ENCODE results near the gene STRN3.

The STRN3 gene

DNA sequence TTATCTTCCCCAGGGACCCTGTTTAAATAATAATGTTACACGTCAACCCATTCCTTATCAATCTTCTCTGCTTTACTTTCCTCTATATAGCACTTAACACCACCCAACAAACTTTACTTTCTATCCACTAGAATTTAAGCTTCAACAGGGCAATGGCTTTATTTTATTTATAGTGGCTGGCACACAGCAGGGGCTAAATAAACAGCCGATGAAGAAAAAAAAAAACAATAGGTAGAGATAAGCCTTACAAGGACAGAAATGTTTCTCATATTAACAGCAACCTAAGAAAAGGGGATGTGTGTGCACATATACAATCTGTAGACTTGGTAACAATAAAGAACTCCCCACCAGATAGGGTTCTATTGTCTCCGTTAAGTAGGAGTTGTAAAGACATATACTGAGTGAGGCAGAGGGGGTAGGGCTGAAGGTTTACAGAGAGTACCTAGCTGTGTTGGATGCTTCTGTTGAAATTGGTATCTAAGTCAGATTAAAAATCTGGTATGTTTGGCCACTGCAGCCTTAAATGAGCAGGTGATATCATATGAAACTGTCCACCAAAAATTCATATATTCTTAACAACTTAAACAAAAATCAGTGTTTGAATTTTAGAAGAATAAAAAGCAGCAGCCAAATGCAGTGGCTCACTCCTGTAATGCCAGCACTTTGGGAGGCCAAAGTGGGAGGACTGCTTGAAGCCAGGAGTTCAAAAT lies 25.4 kb downstream of the STRN3 start:
- no peak for DNase-seq
- no peak for TF ChIP-seq GATA1 (IDR thresholded peaks at IDR 0.05; ENCODE audit: low read depth, low read length)
- TF ChIP-seq POLR2A (IDR thresholded peaks at IDR 0.05; ENCODE audit: low read length), result no peak

DNA sequence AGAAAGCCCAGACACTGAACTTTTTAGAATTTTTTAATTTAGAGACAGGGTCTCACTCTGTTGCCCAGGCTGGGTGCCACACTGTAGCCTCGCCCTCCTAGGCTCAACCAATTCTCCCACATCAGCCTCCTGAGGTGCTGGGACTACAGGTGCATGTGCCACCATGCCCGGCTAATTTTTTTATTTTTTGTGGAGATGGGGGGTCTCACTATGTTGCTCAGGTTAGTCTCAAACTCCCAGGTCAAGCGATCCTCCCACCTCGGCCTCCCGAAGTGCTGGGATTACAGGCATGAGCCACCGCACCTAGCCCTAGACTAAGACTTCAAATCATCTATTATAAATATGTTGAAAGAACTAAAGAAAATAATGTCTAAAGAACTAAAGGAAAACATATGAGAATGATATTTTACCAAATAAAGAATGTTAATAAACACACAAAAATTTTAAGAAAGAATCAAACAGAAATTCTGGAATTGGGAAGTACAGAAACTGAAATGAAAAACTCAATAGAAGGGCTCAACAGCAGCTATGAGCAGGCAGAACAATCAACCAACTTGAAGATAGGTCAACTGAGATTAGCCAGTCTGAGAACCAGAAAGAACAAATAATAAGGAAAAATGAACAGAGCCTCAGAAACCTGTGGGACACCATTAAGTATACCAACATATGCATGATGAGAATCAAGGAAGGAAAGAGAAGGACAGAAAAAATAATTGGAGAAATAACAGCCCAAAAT lies 27.0 kb downstream of the STRN3 start:
- DNase-seq, result no peak

GRCh38 chr14:30998100-30998706 lies 28.0 kb downstream of the STRN3 start:
- TF ChIP-seq GATA1 (IDR thresholded peaks at IDR 0.05; ENCODE audit: low read depth, low read length) (no peak), POLR2A (IDR thresholded peaks at IDR 0.05; ENCODE audit: low read length) (no peak)
- DNase-seq, result no peak

More for the DNA sequence above, 27.0 kb downstream of the STRN3 start:
- TF ChIP-seq POLR2A (IDR thresholded peaks at IDR 0.05; ENCODE audit: low read length) (no peak), GATA1 (IDR thresholded peaks at IDR 0.05; ENCODE audit: low read depth, low read length) (no peak)

DNA sequence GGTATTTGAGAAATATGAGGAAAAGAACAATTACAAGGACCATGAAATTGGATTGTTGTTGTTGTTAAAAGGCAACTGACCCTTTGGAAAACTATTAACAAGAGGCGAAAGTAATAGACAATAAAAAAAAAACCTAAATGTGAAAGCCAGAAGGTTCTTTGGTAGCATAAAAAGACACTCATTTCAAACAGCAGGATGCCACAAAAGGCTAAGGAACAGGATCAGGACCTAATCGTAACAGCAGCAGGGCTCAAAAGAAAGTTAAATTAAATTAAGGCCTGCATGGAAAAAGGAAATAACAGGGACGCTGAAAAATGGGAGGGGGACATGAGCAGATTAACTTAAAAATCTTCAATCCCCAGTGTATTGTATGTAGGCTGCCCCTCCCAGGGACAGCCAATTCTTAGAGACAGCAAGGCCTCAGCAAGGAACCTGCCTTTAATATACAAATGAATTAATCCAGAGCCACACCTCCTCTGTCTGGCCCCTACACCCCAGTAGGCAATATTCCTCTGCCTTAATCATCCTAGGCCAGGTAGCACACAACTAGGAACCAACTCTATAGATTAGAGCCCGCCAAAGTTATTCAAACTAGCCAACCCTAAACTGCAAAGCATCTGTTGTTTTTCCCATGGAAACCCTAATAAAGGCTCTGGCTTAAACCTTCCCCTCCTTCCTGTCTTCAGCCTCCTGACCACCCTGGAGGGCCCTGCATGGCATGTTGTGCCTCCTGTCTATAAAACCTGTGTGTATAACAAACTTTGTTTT lies 29.1 kb downstream of the STRN3 start:
- no peak for TF ChIP-seq POLR2A (IDR thresholded peaks at IDR 0.05; ENCODE audit: low read length)
- no peak for TF ChIP-seq GATA1 (IDR thresholded peaks at IDR 0.05; ENCODE audit: low read depth, low read length)
- peak in 1 of 2 experiments; percentile 8 for DNase-seq

GRCh38 chr14:30995689-30996088 lies 30.5 kb downstream of the STRN3 start:
- TF ChIP-seq GATA1 (IDR thresholded peaks at IDR 0.05; ENCODE audit: low read depth, low read length), result no peak
- TF ChIP-seq POLR2A (IDR thresholded peaks at IDR 0.05; ENCODE audit: low read length), result no peak
- no peak for DNase-seq

GRCh38 chr14:30994681-30995620 lies 31.2 kb downstream of the STRN3 start:
- peak in 1 of 2 experiments; percentile 23 for DNase-seq
- TF ChIP-seq GATA1 (IDR thresholded peaks at IDR 0.05; ENCODE audit: low read depth, low read length), result no peak
- TF ChIP-seq POLR2A (IDR thresholded peaks at IDR 0.05; ENCODE audit: low read length), result peak; percentile 11

DNA sequence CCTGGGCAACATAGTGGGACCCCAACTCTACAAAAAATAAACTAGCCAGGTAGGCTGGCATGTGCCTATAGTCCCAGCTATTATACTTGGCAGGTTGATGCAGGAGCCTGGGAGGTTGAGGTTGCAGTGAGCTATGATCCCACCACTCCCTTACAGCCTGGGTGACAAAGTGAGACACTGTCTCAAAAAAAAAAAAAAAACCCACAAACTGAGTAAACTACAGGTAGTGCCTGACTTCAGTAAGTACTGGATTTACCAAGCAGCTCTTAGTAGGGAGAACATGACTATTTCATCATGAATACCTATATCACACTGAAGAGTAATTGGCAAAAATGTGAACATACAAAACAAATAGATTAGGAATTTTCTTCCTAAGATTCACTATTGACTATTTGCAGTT lies 33.1 kb downstream of the STRN3 start:
- no peak for DNase-seq
- TF ChIP-seq GATA1 (IDR thresholded peaks at IDR 0.05; ENCODE audit: low read depth, low read length) (no peak), POLR2A (IDR thresholded peaks at IDR 0.05; ENCODE audit: low read length) (no peak)

DNA sequence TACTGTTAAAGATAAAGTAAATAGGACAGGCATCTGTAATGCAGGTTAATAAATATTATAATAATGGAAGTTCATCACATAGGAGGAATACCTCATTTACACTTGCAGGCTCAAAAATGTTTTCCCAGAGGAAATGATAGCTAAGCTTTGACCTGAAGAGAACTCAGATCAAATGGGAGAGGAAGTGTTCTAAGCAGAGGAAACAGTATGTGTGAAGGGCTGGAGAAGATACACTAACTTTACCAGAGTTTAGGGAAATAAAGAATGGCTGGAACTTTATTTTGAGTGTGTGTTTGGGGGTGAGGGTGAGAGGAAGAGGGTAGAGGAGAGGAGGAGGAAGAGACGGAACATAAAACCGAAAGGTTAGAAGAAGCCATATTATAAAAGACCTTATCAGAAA lies 34.8 kb downstream of the STRN3 start:
- no peak for TF ChIP-seq POLR2A (IDR thresholded peaks at IDR 0.05; ENCODE audit: low read length)
- no peak for TF ChIP-seq GATA1 (IDR thresholded peaks at IDR 0.05; ENCODE audit: low read depth, low read length)

DNA sequence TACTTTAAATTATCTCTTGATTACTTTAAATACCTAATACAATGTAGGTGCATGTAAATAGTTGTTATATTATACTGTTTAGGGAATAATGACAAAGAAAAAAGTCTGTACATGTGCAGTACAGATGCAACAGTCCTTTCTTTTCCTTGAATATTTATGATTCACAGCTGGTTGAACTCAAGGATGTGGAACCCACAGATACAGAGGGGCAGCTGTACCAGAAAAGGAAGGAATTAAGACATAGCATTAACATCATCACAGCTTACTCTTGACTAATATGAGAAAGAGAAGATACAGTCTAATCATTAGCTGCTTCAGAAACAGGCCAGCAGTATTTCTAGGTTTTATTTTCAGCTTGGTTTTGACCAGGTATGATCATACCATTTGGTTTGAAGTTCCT lies 35.4 kb downstream of the STRN3 start:
- TF ChIP-seq GATA1 (IDR thresholded peaks at IDR 0.05; ENCODE audit: low read depth, low read length), result no peak
- TF ChIP-seq POLR2A (IDR thresholded peaks at IDR 0.05; ENCODE audit: low read length), result no peak
- no peak for DNase-seq

More for the DNA sequence above, 34.8 kb downstream of the STRN3 start:
- DNase-seq, result no peak

DNA sequence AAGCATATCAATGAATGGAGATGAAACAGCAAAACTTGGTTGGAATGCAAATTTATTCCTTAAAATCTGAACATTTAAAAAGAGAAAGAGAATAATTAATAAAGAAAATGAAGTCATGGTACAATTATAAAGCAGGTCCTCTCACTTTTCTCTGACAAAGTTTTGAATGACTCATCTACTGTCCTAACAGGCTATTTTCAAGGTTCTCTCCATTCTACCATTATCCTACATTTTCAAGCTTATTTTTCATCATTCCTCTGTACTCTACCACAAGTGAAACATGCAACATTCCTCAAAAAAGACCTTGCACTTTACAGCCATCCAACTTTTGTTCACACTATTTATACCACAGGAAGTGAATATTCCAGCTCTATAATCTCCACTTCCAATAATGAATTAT lies 37.7 kb downstream of the STRN3 start:
- TF ChIP-seq POLR2A (IDR thresholded peaks at IDR 0.05; ENCODE audit: low read length) (no peak), GATA1 (IDR thresholded peaks at IDR 0.05; ENCODE audit: low read depth, low read length) (no peak)
- DNase-seq, result no peak

GRCh38 chr14:30985796-30986195 lies 40.4 kb downstream of the STRN3 start:
- no peak for TF ChIP-seq GATA1 (IDR thresholded peaks at IDR 0.05; ENCODE audit: low read depth, low read length)
- TF ChIP-seq POLR2A (IDR thresholded peaks at IDR 0.05; ENCODE audit: low read length), result no peak

GRCh38 chr14:30983858-30984257 lies 42.3 kb downstream of the STRN3 start:
- no peak for TF ChIP-seq GATA1 (IDR thresholded peaks at IDR 0.05; ENCODE audit: low read depth, low read length)
- TF ChIP-seq POLR2A (IDR thresholded peaks at IDR 0.05; ENCODE audit: low read length), result no peak
- no peak for DNase-seq

More at GRCh38 chr14:30985796-30986195, 40.4 kb downstream of the STRN3 start:
- DNase-seq, result no peak

- no peak for TF ChIP-seq POLR2A (IDR thresholded peaks at IDR 0.05; ENCODE audit: low read length)
- no peak for TF ChIP-seq GATA1 (IDR thresholded peaks at IDR 0.05; ENCODE audit: low read depth, low read length)
- peak in 1 of 2 experiments; percentile 10 for DNase-seq
Observed at GRCh38 chr14:30982533-30982932, 43.6 kb downstream of the STRN3 start.

All from erythroblast (primary cell).